Neuronal stem cell (in vitro differentiated cells): ENCODE results near the gene JHY. TPM values are rescaled to one million over a fixed set of nuclear protein-coding genes. Genes with fewer than 3 reads are reported as not detected.

Source experiments
- DNase-seq: peaks from one replicate; pipeline ENCODE4 v3.0.0-alpha.2; 2013; ENCODE audit warnings: low spot score
- H2AFZ ChIP-seq: one replicate; pipeline ENCODE4 v1.6.1; 2013; ENCODE audit warnings: mild to moderate bottlenecking, low read length, inconsistent platforms
- H2AK5ac ChIP-seq: 2 replicates; pipeline ENCODE4 v1.6.1; 2013; ENCODE audit warnings: low read depth, mild to moderate bottlenecking, inconsistent platforms, low read length, moderate library complexity, mixed read lengths
- H2BK120ac ChIP-seq: 2 replicates; pipeline ENCODE4 v1.6.1; 2013; ENCODE audit warnings: low read depth, mild to moderate bottlenecking, inconsistent platforms, low read length, moderate library complexity, mixed read lengths
- H2BK12ac ChIP-seq: one replicate; pipeline ENCODE4 v1.6.1; 2013; ENCODE audit warnings: low read length, inconsistent platforms
- H2BK15ac ChIP-seq: 2 replicates; pipeline ENCODE4 v1.6.1; 2013; ENCODE audit warnings: mild to moderate bottlenecking, low read length, inconsistent platforms, mixed read lengths
- H2BK5ac ChIP-seq: one replicate; pipeline ENCODE4 v1.6.1; 2013; ENCODE audit warnings: inconsistent platforms, mild to moderate bottlenecking, low read length, moderate library complexity
- H3K14ac ChIP-seq: one replicate; pipeline ENCODE4 v1.6.1; 2013; ENCODE audit warnings: low read length, inconsistent platforms
- H3K18ac ChIP-seq: 2 replicates; pipeline ENCODE4 v1.6.1; 2013; ENCODE audit warnings: low read length, inconsistent platforms
- H3K23ac ChIP-seq: 2 replicates; pipeline ENCODE4 v1.6.1; 2013; ENCODE audit warnings: low read depth, mild to moderate bottlenecking, mixed read lengths, low read length, inconsistent platforms; ENCODE audit not compliant: poor library complexity
- H3K27ac ChIP-seq: replicated peaks from 3 replicates; pipeline ENCODE4 v1.5.1; 2013; ENCODE audit warnings: low read length, inconsistent platforms
- H3K27me3 ChIP-seq, 3 experiments: 2 replicates each; pipeline ENCODE4 v1.6.1; 2013; ENCODE audit warnings: low read length in 3 of 3, mild to moderate bottlenecking in 2 of 3, inconsistent platforms in 1 of 3, low read depth in 1 of 3, mixed read lengths in 1 of 3, moderate library complexity in 1 of 3; ENCODE audit not compliant: control insufficient read depth in 3 of 3, insufficient read depth in 3 of 3
- H3K36me3 ChIP-seq, 2 donors: replicated peaks in 1 of 2; 2 replicates each; pipeline ENCODE4 v1.6.1; 2013; ENCODE audit warnings: low read length in 2 of 2; ENCODE audit not compliant: control insufficient read depth in 2 of 2, insufficient read depth in 2 of 2
- H3K4ac ChIP-seq: 2 replicates; pipeline ENCODE4 v1.6.1; 2013; ENCODE audit warnings: inconsistent platforms, mild to moderate bottlenecking, low read length, moderate library complexity
- H3K4me1 ChIP-seq, 2 donors: 1 replicate in 1 of 2; 2 replicates in 1 of 2; pipeline ENCODE4 v1.6.1; 2013; ENCODE audit warnings: low read length in 2 of 2, low read depth in 1 of 2; ENCODE audit not compliant: control insufficient read depth in 2 of 2, insufficient read depth in 1 of 2
- H3K4me2 ChIP-seq: one replicate; pipeline ENCODE4 v1.6.1; 2013; ENCODE audit warnings: mild to moderate bottlenecking, low read length, inconsistent platforms; ENCODE audit not compliant: insufficient read depth, poor library complexity, severe bottlenecking
- H3K4me3 ChIP-seq, 2 donors: 2 replicates each; pipeline ENCODE4 v1.5.1; 2013; ENCODE audit warnings: low read length in 2 of 2, mild to moderate bottlenecking in 2 of 2, inconsistent platforms in 1 of 2, moderate library complexity in 1 of 2
- H3K79me1 ChIP-seq: one replicate; pipeline ENCODE4 v1.6.1; 2013; ENCODE audit warnings: low read depth, mild to moderate bottlenecking, inconsistent platforms, low read length, moderate library complexity
- H3K9ac ChIP-seq: one replicate; pipeline ENCODE4 v1.6.1; 2013; ENCODE audit warnings: mild to moderate bottlenecking, low read depth, low read length, inconsistent platforms; ENCODE audit not compliant: poor library complexity
- H3K9me3 ChIP-seq, 2 donors: replicated peaks in 1 of 2; 2 replicates each; pipeline versions ENCODE3 to v1.6.1; 2013; ENCODE audit warnings: low read length in 2 of 2, mild to moderate bottlenecking in 2 of 2, inconsistent platforms in 1 of 2, low read depth in 1 of 2, mixed read lengths in 1 of 2, moderate library complexity in 1 of 2; ENCODE audit not compliant: control insufficient read depth in 2 of 2, insufficient read depth in 1 of 2
- H4K8ac ChIP-seq: one replicate; pipeline ENCODE4 v1.6.1; 2013; ENCODE audit warnings: low read depth, mild to moderate bottlenecking, inconsistent platforms, low read length, moderate library complexity
- H4K91ac ChIP-seq: one replicate; pipeline ENCODE4 v1.6.1; 2013; ENCODE audit warnings: low read length, low read depth, mild to moderate bottlenecking, inconsistent platforms; ENCODE audit not compliant: poor library complexity
- WGBS, 2 donors: extraction: QIAGEN DNeasy Blood & Tissue Kit; methylation state at CpG; one replicate each; pipeline ENCODE4 v1.1.7; 2013; ENCODE audit warnings: missing lambda C conversion rate in 2 of 2, mixed read lengths in 1 of 2; ENCODE audit not compliant: insufficient read length in 2 of 2, insufficient replicate concordance in 1 of 2; ENCODE audit errors: extremely low coverage in 2 of 2; 5-methylcytosine and 5-hydroxymethylcytosine counted together
- small RNA-seq: library from polyadenylated mRNA; stranded (forward); fragments of <200 nt; extraction: miRNeasy Mini kit (QIAGEN cat#:217004); gene quantifications from one replicate; pipeline ENCODE3, GENCODE V24; 2013; ENCODE audit not compliant: insufficient read depth

The JHY gene

DNA sequence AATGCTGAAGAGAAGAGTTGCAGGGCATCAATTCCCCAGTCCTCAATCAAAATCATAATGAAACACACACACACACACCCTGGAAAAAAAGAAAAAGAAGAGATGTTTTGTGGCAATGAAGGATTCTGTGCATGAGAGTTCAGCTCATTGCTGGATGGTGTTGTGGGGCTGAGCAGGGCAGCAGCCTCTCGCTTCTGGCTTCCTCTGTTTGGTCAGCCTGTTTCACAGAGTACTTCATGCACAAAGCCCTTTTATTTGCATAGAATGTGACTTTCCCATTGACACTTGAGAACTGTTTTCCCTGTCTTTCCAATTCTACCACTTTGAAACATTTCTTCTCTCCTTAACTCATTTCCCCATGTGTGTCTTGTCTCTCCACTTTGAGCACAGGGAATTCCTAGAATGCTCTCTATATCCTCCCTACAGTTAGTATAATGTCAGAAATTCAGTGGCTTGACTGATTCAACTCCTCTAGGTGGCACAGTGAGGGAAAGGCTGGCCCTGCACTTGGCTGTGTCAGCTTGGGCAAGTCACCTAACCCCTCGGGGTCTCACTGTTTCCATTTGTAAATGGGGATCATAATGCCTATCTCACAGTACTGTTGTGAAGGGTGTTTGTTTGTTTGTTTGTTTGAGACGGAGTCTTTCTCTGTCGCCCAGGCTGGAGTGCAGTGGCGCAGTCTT is 124.4 kb downstream of the JHY start:
- Histone ChIP-seq H3K27ac (no peak overlapping the region), H2BK5ac (no peak overlapping the region), H3K79me1 (no peaks in the 10 kb centered on the region), H2BK15ac (no peak overlapping the region), H3K23ac (no peak overlapping the region), H3K18ac (no peak overlapping the region), H4K8ac (no peak overlapping the region), H3K4me2 (no peak overlapping the region), H2AK5ac (no peak overlapping the region), H3K36me3 (no peaks in the 10 kb centered on the region), H3K27me3 (peaks cover 0 to 19% (median 0%) of the 10 kb centered on the region in 3 experiments), H3K4ac (no peak overlapping the region), H3K9me3 (no peaks in the 10 kb centered on the region), H2AFZ (no peak overlapping the region), H2BK120ac (no peak overlapping the region), H4K91ac (no peak overlapping the region), H3K4me3 (no peak overlapping the region), H3K14ac (no peak overlapping the region), H3K9ac (no peak overlapping the region), H2BK12ac (no peak overlapping the region), H3K4me1 (peaks cover 0 to 2% of the 10 kb centered on the region in 2 donors)
- DNase-seq, result no peak
- no CpG with 5 or more reads among the region's 5 CpGs for WGBS, 2 donors

Small RNA genes within 50 kb of the gene (small RNA-seq; reads per million reads assigned to genes)
- gene RNU4-23P, result not detected
